HG02981 (cell line): Measurements from ENCODE around the gene COPS6.

Source experiments
- ATAC-seq: cut with Tn5 transposase; IDR thresholded peaks from one replicate; pipeline ENCODE4 v1.9.1; 2021; ENCODE audit warnings: mild to moderate bottlenecking, moderate library complexity; ENCODE audit not compliant: unreplicated experiment

Gene COPS6

GRCh38 chr7:100079024-100079560, 9.7 kb upstream of the COPS6 start:
- ATAC-seq = no peak

DNA sequence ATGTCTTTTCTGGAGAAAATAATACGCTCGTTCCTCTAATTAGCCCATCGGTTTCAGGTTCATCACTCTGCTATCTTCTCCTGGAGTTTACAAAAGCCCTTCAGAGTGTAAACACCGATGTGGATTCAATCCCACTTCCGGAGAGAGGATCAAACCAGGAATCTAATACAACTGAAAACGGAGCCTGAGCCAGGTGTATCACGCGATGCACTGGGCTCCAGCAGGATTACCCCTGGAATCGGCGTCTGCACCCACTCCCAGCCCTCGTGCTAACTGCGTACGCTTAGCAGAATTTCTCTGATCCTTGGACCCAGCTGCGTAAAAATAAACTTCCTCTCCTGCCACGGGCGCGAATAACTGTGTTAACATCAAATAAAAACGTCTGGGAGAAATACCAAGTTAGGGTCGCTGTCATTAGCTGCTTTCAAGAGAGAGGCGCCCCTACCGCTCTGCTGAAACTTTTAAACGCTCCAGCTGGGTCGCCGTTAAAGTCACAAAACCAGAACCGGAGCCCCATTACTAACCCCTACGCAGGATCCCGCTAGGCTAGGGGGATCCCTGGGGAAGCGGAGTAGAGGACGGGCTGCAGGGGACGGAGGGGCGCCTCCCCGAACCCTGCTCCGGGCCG, 7.7 kb upstream of the COPS6 start:
- ATAC-seq = no peak

DNA sequence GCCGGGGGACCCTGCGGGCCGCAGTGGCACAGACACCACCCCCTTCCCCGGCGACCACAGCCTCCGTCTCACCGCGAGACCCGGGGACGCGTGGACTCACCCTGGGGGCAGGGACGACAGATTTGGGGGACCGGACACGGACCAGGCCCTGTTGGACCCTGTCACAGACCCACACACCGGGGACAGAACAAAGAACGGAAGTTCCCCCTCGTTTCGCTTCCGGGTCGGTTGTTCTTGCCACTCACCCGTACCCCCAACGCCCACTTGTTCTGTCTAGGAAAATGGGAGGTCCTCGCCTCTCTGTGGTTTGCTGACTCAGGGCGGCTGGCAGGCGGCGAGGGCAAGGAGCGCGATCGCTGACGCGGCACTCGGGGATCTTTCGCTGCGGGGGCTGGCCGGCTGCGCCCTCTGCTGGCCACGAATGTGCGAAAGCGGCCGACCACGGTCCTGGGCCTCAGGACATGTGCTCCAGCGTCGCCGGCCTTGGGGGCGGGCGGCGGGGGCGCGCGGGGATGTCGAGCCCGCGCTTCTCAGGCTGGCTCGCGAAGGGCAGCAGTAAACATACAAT, 7.2 kb upstream of the COPS6 start, which contains the start of gene ZNF3:
Gene ZNF3 (minus strand): TSS at position 189 of the 568 bp plus-strand sequence. CDS start 4,366 bp downstream, outside the sequence.
- ATAC-seq = peak; percentile 82

GRCh38 chr7:100082978-100083377, 5.8 kb upstream of the COPS6 start:
- ATAC-seq = no peak

GRCh38 chr7:100085515-100085914, 3.3 kb upstream of the COPS6 start:
- ATAC-seq = no peak

DNA sequence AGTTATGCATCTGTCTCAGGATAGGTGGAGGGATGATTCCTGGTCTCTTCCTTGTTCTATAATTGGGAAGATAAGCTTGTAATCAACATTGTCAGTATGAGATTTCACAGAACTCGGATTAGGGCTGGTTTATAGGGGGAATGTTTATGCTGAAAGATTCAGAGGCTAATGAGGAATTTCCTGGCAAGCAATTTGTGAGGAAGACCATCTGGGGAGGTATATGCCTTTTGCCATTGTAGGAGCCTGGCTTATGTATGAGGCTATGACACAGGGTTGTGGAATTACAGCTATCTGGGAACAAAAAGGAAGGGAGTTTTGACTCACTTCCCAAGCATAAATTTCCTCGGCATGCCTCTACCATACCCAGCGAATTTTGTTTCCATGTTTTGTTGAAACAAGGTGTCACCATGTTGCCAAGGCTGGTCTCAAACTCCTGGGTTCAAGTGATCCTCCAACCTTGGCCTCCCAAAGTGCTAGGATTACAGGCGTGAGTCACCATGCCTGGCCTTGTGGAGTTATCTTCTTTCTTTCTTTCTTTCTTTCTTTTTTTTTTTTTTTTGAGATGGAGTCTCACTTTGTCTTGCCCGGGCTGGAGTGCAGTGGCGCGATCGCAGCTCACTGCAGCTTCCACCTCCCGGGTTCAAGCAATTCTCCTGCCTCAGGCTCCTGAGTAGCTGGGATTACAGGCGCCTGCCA, 1.6 kb upstream of the COPS6 start:
- no peak for ATAC-seq

- ATAC-seq = no peak
Observed at GRCh38 chr7:100088095-100088620, 611 bp upstream of the COPS6 start.

- no peak for ATAC-seq
Observed at GRCh38 chr7:100089458-100090196, 858 bp downstream of the COPS6 start.

DNA sequence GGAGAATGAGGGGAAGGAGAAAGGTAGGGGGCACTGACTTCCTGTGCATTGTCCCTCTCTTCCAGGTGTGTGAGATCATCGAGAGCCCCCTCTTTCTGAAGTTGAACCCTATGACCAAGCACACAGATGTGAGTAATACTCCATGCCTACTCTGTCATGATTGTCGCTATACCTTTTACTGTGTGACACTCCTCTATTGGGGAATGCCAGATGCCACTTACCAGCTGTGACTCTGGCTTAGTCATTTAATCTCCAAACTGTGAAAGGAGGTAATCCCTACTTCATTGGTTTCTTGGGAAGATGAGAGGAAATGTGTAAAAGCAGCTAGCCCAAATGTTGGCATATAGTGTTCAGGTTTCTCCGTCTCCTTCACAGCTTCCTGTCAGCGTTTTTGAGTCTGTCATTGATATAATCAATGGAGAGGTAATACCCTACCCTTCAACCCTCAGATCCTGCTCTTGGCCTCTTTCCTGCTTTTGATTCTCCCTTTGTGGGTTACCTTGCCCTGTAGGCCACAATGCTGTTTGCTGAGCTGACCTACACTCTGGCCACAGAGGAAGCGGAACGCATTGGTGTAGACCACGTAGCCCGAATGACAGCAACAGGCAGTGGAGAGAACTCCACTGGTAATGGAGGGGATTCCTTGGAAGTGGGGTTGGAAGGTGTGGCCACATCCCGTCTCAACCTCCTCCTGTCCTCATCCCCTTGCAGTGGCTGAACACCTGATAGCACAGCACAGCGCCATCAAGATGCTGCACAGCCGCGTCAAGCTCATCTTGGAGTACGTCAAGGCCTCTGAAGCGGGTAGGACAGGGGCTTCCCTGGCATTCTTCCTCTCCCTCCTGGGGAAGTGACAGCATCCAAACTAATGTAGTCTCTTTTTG, 2.0 kb downstream of the COPS6 start:
- no peak for ATAC-seq

DNA sequence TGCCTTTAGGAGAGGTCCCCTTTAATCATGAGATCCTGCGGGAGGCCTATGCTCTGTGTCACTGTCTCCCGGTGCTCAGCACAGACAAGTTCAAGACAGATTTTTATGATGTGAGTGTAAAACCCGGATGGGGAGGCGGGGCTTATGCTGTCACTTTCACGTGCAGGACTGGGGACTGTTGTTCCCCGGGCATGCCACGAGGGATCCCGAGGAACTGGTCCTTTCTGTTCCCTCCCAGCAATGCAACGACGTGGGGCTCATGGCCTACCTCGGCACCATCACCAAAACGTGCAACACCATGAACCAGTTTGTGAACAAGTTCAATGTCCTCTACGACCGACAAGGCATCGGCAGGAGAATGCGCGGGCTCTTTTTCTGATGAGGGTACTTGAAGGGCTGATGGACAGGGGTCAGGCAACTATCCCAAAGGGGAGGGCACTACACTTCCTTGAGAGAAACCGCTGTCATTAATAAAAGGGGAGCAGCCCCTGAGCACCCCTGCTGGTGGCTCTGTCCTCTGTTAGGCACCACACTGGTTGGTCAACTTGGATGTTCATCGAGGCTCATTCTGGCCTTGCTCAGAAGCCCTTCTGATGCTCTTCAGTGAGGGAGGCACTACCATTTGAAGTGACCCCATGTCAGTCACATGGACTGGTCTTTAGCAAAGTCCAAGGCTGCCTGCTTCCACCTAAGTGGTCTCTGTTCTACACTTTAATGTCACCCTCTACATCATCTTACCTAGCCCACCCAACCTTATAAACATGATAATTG, 2.8 kb downstream of the COPS6 start:
- ATAC-seq = no peak

GRCh38 chr7:100093054-100093453, 4.3 kb downstream of the COPS6 start:
- ATAC-seq = no peak

- no peak for ATAC-seq
Observed at GRCh38 chr7:100093498-100093897, 4.7 kb downstream of the COPS6 start.

- ATAC-seq = no peak
Observed at GRCh38 chr7:100093925-100094486, 5.2 kb downstream of the COPS6 start.

DNA sequence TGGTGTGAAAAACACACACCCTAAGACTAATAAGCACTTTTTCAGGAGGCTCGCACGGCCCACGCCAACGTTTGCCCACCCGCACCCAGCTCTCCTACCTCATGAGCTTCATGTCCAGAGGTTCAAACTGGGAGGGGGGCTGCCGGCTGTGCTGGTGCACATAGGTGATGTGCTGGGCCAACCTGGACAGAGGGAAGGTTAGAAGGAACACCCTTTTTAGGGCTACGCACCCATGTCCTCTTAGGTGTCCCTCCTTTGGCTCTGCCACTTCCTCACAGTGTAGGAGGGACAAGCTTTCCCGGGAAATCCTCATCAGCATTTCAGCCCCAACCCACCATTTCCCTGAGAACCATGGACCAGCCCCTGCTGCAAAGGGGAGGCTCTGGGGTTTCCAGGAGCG, 6.5 kb downstream of the COPS6 start:
- no peak for ATAC-seq

GRCh38 chr7:100095704-100096103, 6.9 kb downstream of the COPS6 start:
- no peak for ATAC-seq

DNA sequence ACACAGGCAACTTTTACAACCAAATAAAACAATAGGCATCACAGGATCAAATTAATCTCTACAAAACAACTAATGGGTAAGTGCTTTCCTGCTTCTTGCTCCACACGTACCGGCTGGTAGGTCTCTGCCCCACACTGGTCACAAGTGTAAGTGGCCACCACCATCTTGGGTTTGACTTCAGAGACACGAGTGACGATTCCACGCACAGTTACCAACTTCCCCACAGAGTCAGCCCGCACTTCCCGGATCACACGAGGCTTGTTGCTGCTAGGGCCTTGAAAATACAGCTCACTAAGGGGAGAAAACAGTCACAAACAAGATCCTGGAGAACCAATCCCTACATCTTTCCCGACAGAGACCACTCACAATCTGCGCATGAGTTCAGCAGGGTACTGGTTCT, 10.1 kb downstream of the COPS6 start:
- ATAC-seq = no peak

DNA sequence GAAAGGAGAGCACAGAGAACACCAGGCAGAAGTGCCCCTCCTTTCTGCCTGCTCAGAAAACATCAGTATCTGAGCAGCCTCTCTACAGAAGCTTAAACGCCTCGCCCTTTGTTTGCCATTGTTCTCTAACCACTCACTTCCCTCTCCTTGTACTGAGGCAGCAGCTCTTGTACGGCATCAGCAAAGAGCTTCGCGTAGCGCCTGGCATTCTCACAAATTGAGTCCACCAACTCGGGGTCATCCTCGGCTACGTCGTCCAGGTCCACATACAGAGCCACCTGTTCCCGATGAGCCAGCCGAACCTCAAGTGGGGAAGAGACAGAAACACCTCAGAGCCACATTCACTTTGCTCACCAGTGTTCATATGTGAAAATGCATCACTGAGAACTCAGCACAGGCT, 10.7 kb downstream of the COPS6 start:
- no peak for ATAC-seq

DNA sequence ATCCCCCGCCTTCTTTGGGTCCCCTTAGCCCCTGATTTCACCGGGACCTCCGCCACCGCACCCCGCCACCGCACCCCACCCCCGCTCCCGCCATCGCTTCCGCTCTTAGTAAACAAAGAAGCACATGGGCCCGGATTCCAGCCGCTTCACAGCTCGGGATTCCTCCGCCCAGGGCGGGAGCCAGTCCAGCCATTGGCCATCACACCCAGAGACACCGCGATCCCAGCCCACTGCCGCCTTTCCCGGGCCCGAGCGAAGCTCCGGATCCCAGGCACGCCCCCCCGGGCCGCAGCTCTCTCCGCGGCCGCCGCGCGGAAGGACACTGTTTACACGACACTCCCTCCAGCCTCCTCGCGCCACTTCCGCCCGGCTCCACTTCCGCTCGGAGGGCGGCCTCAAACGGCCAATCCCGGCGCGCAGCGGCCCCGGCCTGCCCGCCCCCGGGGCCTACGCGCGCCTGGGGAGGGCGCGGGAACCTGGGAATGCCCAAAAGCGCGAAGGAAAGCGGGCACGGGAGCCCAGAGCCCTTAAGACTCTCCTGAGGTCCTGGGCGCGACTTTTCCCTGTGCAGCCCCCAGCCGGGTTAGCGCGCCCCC, 11.7 kb downstream of the COPS6 start:
- peak; percentile 57 for ATAC-seq
